ENCODE results near the gene LMNA. TPM values are rescaled to one million over a fixed set of nuclear protein-coding genes. Genes with fewer than 3 reads are reported as not detected.

Gene LMNA
- total RNA-seq, 1 experiment from 2014 or later, result 51.0 TPM

DNA sequence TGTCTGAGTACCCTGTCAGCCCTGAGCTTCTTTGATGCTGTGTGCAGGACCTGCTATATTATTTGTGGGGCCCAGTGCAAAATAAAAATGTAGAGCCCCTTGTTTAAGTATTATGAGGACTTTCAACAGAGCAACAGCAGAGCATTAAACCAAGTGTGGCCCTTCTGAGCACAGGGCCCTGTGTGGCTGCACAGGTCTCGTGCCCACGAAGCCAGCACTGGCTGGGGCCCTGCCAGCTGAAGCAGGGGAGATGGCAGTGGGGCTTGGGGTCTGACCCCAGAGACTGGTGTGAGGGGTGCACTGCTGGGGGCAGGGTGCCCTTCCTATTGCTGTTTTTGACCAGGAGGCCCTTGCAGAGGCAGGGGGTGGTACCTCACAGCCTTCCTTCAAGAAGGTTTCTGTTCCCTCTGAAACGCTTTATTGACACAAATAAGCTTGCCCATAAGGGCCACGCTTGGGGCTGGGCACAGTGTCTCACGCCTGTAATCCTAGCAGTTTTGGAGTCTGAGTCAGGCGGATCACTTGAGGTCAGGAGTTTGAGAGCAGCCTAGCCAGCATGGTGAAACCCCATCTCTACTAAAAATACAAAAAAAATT is 36.7 kb downstream of the LMNA start:
- H2BK12ac ChIP-seq (ENCODE audit: insufficient read length, low read depth, low read length), result no peak overlapping the region
- H4K91ac ChIP-seq (ENCODE audit: insufficient read length, low read depth, low read length), result no peak overlapping the region
- Mint-ChIP-seq H3K9me3 (no peaks in the 10 kb centered on the region), H3K27ac (no peak overlapping the region), H3K4me1 (peaks cover 66 to 73% of the 10 kb centered on the region in 2 experiments), H3K27me3 (ENCODE audit: low read depth) (no peaks in the 10 kb centered on the region), H3K36me3 (ENCODE audit: insufficient read depth in 1 of 3, low read depth in 3 of 3) (peaks cover 0 to 2% (median 0%) of the 10 kb centered on the region in 3 experiments; a peak in 1 of 7 replicates), H3K4me3 (no peak overlapping the region; a peak in 1 of 5 replicates)
- H3T11ph ChIP-seq (ENCODE audit: low read length), result no peak overlapping the region
- no peak overlapping the region for H3K4ac ChIP-seq (ENCODE audit: low read depth, low read length)
- no peaks in the 10 kb centered on the region for H3K9me3 ChIP-seq (ENCODE audit: control insufficient read depth, low read depth, low read length)
- H4K20me1 ChIP-seq (ENCODE audit: control insufficient read depth, insufficient read depth, insufficient read length), result no peaks in the 10 kb centered on the region
- no peak overlapping the region for H3K4me2 ChIP-seq (ENCODE audit: insufficient read depth, insufficient read length, low read length)
- H2BK120ac ChIP-seq (ENCODE audit: low read depth, low read length, poor library complexity, severe bottlenecking), result no peak overlapping the region
- H3K9ac ChIP-seq (ENCODE audit: extremely low read depth, insufficient read length, low read length), result no peak overlapping the region
- no peak overlapping the region for H2BK5ac ChIP-seq (ENCODE audit: insufficient read length, low read length)
- no peak overlapping the region for H3K18ac ChIP-seq (ENCODE audit: insufficient read length, low read depth, low read length)
- no peak overlapping the region for H3K14ac ChIP-seq (ENCODE audit: insufficient read depth, low read length)
- H3K79me2 ChIP-seq (ENCODE audit: insufficient read depth, low read length), result no peaks in the 10 kb centered on the region
- no peak for DNase-seq
- no peak overlapping the region for H2BK20ac ChIP-seq (ENCODE audit: low read depth, low read length, poor library complexity, severe bottlenecking)
- H2BK15ac ChIP-seq (ENCODE audit: low read depth, low read length), result no peak overlapping the region
- no peak overlapping the region for H3K56ac ChIP-seq (ENCODE audit: insufficient read length, low read depth, low read length)
- H2AK5ac ChIP-seq (ENCODE audit: insufficient read length, low read length), result no peak overlapping the region
- H3K4me1 ChIP-seq (ENCODE audit: insufficient read depth, low read length), result peaks cover 27% of the 10 kb centered on the region
- H3K23ac ChIP-seq (ENCODE audit: insufficient read length, low read depth, low read length), result no peak overlapping the region
- no peaks in the 10 kb centered on the region for H3K79me1 ChIP-seq (ENCODE audit: insufficient read depth, low read depth, low read length, poor library complexity, severe bottlenecking)
- no peak for TF ChIP-seq CTCF (conservative IDR thresholded peaks at IDR 0.05)
- no peak overlapping the region for H2AFZ ChIP-seq (ENCODE audit: low read length)
- no peak overlapping the region for H4K5ac ChIP-seq (ENCODE audit: insufficient read length, low read depth, low read length)
- H3K23me2 ChIP-seq (ENCODE audit: insufficient read length, low read depth, low read length, poor library complexity, severe bottlenecking), result no peaks in the 10 kb centered on the region
- no peaks in the 10 kb centered on the region for H3K27me3 ChIP-seq (ENCODE audit: insufficient read depth, low read length)
- WGBS (ENCODE audit: extremely low coverage, insufficient read length, low lambda C conversion rate), result no CpG with 5 or more reads among the region's 6 CpGs
- H4K8ac ChIP-seq (replicated peaks; ENCODE audit: insufficient read length, low read depth, low read length), result no peak overlapping the region
- H3K27ac ChIP-seq (ENCODE audit: insufficient read length, low read depth, low read length), result no peak overlapping the region

All from H9 (cell line).